Transverse colon (tissue), 4 donors: ENCODE measurements around the gene GINM1.

Experiments
- CTCF ChIP-seq, 5 experiments: fragments of 200-600 bp in 3 of 5; fragments of 450-650 bp in 2 of 5; sonication (generic) in 3 of 5; IDR thresholded peaks; 1 replicate in 2 of 5; 2 replicates in 3 of 5; pipeline ENCODE4 v1.5.1; 2016 to 2017; ENCODE audit warnings: antibody characterized with exemption in 5 of 5, inconsistent platforms in 3 of 5, mild to moderate bottlenecking in 2 of 5, moderate library complexity in 1 of 5
- EP300 ChIP-seq: sonication (generic); formaldehyde crosslinking; IDR thresholded peaks from one replicate; pipeline ENCODE4 v1.6.1; 2017; ENCODE audit warnings: antibody characterized with exemption, low read depth
- POLR2A ChIP-seq: fragments of 450-650 bp; IDR thresholded peaks from one replicate; pipeline ENCODE4 v1.6.1; 2016; ENCODE audit warnings: antibody characterized with exemption, mild to moderate bottlenecking, moderate library complexity
- POLR2AphosphoS5 ChIP-seq, 3 donors: sonication (generic); formaldehyde crosslinking; IDR thresholded peaks; one replicate each; pipeline ENCODE4 v1.6.1; 2016; ENCODE audit warnings: antibody characterized with exemption in 3 of 3

- TF ChIP-seq CTCF (IDR thresholded peaks at IDR 0.05) (no peak), POLR2A (no peak), EP300 (no peak), POLR2AphosphoS5 (IDR thresholded peaks at IDR 0.05) (no peak)
Observed at GRCh38 chr6:149580880-149581279, 14.7 kb downstream of the GINM1 start.
